Stimulated activated CD4-positive, alpha-beta T cell treated with anti-CD3 and anti-CD28 coated beads, TNF-alpha, amount 100 ng/mL, for 1 hour (primary cell): ENCODE results near the gene HERC4.

ENCODE experiments used
- DNase-seq, 3 donors: peaks; one replicate each; pipeline ENCODE4 v3.0.0-alpha.2; 2020; ENCODE audit warnings: low read depth in 3 of 3, low spot score in 1 of 3

The HERC4 gene, protein sequence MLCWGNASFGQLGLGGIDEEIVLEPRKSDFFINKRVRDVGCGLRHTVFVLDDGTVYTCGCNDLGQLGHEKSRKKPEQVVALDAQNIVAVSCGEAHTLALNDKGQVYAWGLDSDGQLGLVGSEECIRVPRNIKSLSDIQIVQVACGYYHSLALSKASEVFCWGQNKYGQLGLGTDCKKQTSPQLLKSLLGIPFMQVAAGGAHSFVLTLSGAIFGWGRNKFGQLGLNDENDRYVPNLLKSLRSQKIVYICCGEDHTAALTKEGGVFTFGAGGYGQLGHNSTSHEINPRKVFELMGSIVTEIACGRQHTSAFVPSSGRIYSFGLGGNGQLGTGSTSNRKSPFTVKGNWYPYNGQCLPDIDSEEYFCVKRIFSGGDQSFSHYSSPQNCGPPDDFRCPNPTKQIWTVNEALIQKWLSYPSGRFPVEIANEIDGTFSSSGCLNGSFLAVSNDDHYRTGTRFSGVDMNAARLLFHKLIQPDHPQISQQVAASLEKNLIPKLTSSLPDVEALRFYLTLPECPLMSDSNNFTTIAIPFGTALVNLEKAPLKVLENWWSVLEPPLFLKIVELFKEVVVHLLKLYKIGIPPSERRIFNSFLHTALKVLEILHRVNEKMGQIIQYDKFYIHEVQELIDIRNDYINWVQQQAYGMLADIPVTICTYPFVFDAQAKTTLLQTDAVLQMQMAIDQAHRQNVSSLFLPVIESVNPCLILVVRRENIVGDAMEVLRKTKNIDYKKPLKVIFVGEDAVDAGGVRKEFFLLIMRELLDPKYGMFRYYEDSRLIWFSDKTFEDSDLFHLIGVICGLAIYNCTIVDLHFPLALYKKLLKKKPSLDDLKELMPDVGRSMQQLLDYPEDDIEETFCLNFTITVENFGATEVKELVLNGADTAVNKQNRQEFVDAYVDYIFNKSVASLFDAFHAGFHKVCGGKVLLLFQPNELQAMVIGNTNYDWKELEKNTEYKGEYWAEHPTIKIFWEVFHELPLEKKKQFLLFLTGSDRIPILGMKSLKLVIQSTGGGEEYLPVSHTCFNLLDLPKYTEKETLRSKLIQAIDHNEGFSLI

DNA sequence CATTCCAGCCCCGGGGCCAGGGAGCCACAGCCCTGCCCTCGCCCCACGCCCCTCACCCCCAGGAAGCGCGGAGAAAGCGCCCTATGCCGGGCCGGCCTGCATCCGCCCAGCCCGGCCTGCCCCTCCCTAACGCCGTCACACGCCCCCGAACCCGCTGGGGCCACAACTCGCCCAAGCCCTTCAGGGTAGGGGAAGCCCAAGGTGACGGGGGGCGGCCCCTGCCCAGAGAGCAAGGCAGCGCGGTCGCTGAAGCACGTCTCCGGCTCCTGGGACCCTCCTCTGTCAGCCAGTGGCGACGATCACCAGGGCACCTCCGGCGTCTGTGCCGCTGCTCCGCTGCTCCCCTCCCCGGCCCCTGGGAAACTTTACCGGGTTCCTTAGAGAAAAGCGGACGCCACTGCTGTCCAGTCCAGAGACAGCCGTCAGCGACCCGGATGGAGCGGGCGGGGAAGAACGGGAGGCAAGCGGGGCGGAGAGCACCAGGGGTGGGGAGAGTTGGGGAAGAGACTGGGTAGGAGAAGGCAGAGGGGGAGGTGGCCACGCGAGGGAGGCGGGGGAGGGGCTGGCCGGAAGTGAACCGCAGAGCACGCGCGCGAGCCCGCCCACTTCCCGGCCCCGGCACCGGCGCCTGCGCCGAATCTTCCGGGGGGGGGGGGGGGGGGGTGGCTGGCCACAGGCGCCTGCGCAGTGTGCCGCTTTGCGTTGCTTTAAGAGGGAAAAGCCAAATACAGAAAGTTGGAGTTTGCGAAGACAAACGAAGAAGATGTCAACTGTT lies at the start of gene HERC4:
TSS of gene HERC4 (minus strand) at position 509 of the 775 bp plus-strand sequence. CDS start 2,175 bp downstream, outside the sequence.
- DNase-seq, result peak; percentile 71 to 86 (median 84)

GRCh38 chr10:68124718-68125117 lies 49.6 kb upstream of the HERC4 start:
- no peak for DNase-seq

DNA sequence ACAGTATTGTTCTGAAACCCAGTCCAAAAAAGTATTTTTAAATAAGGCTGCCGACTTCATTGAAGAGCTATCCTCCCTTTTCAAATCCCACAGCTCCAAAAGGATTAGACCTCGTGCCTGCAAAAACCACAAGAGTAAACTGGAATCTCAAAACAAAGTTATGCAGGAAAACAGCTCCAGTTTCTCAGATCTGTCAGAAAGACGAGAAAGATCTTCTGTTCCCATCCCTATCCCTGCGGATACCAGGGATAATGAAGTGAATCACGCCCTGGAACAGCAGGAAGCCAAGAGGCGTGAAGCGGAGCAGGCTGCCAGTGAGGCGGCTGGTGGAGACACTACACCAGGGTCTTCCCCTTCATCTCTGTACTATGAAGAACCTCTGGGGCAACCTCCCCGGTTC lies 46.8 kb upstream of the HERC4 start:
- DNase-seq, result no peak

- DNase-seq, result no peak
Measured at GRCh38 chr10:68121020-68121743, 46.1 kb upstream of the HERC4 start.

DNA sequence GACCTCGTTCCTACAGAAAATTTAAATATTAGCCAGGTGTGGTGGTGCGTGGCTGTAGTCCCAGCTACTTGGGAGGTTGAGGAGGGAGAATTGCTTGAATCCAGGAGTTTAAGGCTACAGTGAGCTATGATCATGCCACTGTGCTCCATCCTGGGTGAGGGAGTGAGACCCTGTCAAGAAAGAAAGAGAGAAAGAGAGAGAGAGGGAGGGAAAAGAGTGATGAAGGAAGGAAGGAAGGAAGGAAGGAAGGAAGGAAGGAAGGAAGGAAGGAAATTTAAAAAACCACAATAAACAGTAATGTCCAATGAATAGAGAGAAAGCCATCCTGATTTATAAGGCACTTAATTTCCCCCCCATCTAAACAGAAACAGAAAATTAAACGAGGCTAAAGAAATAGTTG lies 43.6 kb upstream of the HERC4 start:
- no peak for DNase-seq

DNA sequence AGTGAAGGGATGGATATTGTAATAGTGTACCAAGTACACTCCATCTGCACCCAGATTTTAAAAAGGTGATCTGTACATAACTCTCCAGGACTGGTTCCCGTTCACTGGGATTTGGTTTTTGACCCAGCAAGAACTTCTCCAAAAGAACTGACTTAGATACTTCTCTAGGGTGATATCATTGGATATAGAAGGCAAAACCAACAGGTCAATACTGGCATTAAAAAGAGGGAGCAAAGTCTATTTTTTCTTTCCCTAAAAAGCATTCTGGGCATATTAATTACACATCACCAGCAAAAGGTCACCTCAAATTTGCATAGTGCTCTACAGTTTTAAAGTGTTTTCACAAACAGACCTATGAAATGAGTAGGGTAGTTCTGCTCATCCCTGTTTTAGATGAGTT lies 37.8 kb upstream of the HERC4 start:
- DNase-seq, result no peak

DNA sequence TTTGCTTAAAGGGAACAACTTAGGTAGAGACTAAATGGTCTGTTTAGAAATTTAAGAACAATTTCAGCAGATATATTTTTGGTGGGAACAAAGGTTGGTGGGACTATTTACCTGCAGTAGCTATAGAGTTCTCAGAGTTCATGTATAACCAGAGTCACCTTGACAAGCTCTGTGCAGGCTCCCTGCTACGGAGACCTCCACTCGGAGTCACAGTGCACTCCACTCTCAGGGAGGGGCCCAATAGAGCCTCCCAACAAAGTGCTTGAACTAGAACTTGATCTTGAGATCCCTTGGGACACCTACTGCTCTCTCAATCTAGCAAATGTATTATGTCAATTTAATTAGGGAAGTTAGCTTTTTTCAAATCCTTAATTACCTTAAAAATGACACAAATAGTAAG lies 36.5 kb upstream of the HERC4 start:
- no peak for DNase-seq

DNA sequence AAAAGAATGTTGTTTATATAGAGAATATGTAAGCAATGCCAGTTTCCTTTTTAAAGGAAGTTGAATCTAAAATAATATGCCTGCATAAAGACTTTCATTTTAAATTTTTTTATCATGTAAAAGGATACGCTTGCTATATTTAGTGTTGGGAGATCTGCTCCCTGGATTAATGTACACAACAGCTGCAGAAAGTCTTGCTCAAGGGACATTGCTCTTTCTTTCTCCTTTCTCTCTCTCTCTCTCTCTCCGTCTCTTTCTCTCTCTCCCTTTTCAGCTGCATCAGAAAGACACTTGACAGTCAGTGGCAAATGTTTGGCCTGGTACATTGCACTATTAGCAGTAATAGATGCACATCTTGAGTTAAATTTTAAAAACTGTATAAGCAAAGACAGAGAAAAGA lies 34.9 kb upstream of the HERC4 start:
- no peak for DNase-seq

- no peak for DNase-seq
Measured at GRCh38 chr10:68109331-68109730, 34.2 kb upstream of the HERC4 start, which contains the start of gene MYPN. Gene MYPN (plus strand): TSS chr10:68109488. CDS start chr10:68121439, 11,951 bp downstream.

DNA sequence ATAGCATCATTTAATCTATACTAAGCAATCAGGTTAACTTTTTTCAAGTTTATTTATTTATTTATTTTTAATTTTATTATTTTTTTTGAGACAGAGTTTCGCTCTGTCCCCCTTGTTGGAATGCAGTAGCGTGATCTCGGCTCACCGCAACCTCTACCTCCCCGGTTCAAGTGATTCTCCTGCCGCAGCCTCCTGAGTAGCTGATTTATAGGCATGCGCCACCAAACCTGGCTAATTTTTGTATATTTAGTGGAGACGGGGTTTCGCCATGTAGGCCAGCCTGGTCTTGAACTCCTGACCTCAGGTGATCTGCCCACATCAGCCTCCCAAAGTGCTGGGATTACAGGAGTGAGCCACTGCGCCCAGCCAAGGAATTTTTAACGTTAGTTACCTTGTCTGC lies 33.6 kb upstream of the HERC4 start:
- no peak for DNase-seq

- no peak for DNase-seq
Measured at GRCh38 chr10:68108051-68108450, 33.0 kb upstream of the HERC4 start.

GRCh38 chr10:68107651-68108050 lies 32.6 kb upstream of the HERC4 start:
- no peak for DNase-seq

DNA sequence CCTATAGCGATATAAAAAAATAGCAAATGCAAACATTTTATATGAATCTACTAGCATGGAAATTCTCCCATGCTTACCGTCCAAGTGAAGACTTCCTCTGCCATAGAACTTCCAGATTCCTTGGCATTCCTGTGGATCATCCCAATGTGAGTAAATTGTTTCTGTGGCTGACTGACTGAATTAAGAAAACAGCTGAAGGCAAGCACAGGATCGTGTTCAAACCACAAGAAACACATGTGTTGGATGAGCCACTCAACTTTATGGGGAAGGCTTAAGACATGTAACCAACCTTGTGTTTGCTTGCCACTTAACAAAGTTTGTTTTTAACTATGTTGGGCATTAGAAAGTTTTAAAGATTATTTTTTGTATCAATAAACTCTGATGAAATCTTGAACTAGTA lies 31.6 kb upstream of the HERC4 start:
- no peak for DNase-seq

DNA sequence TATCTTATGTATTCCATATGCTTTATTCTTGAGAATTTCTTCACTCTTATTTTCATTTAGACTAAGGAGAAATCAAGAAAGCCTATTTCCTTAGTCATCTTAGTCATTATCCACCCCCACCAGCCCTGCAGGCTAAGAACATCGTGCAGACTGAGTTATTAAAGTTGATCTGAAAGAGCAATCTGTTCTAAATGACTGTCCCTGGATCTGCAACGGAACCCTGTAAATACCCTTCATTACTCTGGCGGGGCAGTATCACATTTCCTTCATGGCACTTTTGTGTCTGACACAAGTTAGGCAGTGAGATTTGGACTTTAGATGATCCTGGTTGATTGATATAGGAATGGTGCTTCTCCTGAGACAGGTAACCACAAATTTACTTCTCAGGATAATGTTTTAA lies 30.7 kb upstream of the HERC4 start:
- no peak for DNase-seq

DNA sequence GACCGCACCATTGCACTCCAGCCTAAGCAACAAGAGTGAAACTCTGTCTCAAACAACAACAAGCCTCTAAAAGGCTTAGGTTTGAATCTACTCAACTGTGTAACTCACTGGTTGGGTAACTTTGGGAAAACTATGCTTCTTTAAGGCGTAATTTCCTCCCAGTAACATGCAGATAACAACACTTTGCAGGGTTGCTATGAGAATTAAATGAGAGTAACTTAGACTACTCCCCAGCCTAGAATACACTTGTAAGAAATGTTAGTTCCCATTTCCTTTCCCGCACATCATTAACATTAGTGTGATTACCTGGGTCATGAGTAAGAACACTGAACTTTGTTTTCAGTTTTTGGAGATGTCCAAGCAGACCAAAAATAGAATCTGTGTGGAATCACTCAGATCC lies 28.8 kb upstream of the HERC4 start:
- DNase-seq, result no peak

- DNase-seq, result no peak
Measured at GRCh38 chr10:68103261-68103878, 28.3 kb upstream of the HERC4 start.

DNA sequence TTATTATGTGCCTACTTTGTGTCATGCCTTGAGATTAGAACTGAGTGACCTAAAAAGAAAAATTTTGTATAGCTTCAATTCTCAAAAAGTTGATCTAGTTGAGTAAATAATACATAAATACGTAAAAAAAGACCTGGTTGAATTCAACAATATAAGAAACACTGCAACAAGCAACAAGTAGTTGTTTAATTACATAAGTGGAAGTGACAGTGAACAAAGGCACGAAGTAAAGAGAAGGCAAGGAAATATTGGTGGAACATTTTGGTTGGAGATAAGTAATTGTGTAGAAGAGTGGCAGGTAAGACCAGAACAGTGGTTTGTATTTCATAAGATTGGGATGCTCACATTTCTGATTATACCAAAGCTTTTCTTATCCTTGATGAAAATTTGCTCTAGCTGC lies 26.0 kb upstream of the HERC4 start:
- DNase-seq, result no peak

DNA sequence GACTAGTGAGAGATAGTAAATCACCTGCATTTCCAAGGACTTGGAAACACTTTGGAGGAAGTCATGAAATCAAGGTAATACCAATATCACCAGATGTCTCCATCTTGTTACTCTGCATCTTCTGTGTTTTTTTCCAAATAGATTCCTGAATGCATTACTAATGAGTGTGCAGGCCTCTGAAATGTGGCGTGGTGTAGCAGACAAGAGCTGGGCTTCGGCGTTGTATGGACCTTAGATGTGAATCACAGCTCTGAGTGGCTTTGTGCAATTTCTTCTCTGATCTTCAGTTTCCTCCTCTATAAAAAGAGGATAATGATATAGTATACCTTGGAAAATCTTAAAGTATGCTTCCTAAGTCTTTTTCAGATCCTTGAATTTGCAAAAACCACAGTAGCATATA lies 24.7 kb upstream of the HERC4 start:
- DNase-seq, result no peak

DNA sequence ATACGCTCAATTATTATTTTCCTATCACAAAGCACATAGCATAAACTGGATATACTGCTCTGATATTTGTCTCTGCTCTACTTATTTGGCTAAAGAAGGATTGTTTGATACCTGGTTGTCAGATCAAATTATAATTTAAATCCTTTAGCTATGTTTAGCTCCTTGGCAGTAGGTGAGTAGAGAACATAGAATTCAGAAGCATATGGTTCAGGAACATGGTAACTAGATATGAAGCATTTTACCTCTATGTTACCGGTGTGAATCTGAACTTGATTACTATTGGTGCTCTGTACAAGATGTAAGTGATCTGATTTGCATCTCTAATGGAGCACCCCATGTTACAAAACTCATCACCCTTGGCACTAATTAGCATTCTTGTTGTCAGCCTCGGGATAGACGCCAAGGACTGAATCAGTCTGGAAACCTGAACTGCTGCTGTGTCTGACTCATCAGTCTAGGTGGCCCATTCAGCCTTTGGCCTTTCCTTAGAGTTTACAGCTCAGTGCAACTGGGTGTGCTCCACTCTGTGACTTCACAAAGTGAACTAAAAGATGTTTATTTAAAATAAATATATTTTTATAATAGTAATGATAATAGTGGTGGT lies 21.9 kb upstream of the HERC4 start:
- no peak for DNase-seq

GRCh38 chr10:68095153-68095552 lies 20.1 kb upstream of the HERC4 start:
- no peak for DNase-seq
